H9 (cell line): ENCODE results near the gene MTFR2. TPM values are rescaled to one million over a fixed set of nuclear protein-coding genes. Genes with fewer than 3 reads are reported as not detected.

Experiments used
- DNase-seq: peaks from one replicate; pipeline ENCODE4 v3.0.0-alpha.2; 2017
- H2AFZ ChIP-seq: one replicate; pipeline ENCODE4 v1.6.1; 2013; ENCODE audit warnings: mild to moderate bottlenecking, low read length, control low read depth, moderate library complexity
- H2AK5ac ChIP-seq: 2 replicates; pipeline ENCODE4 v1.6.1; 2013; ENCODE audit warnings: low read length, control low read depth, mixed read lengths; ENCODE audit not compliant: insufficient read length
- H2BK120ac ChIP-seq: one replicate; pipeline ENCODE4 v1.6.1; 2013; ENCODE audit warnings: low read depth, mild to moderate bottlenecking, low read length, control low read depth, inconsistent platforms; ENCODE audit not compliant: poor library complexity, severe bottlenecking
- H2BK12ac ChIP-seq: 2 replicates; pipeline ENCODE4 v1.6.1; 2013; ENCODE audit warnings: low read length, control low read depth, mixed read lengths, low read depth; ENCODE audit not compliant: insufficient read length
- H2BK15ac ChIP-seq: 2 replicates; pipeline ENCODE4 v1.6.1; 2013; ENCODE audit warnings: low read depth, low read length, control low read depth
- H2BK20ac ChIP-seq: one replicate; pipeline ENCODE4 v1.6.1; 2013; ENCODE audit warnings: low read depth, mild to moderate bottlenecking, low read length, control low read depth, inconsistent platforms; ENCODE audit not compliant: poor library complexity, severe bottlenecking
- H2BK5ac ChIP-seq: 2 replicates; pipeline ENCODE4 v1.6.1; 2013; ENCODE audit warnings: low read length, control low read depth, mixed read lengths; ENCODE audit not compliant: insufficient read length
- H3K14ac ChIP-seq: 2 replicates; pipeline ENCODE4 v1.6.1; 2013; ENCODE audit warnings: low read length, control low read depth; ENCODE audit not compliant: insufficient read depth
- H3K18ac ChIP-seq: 2 replicates; pipeline ENCODE4 v1.6.1; 2013; ENCODE audit warnings: low read depth, mild to moderate bottlenecking, mixed read lengths, low read length, control low read depth; ENCODE audit not compliant: insufficient read length
- H3K23ac ChIP-seq: 2 replicates; pipeline ENCODE4 v1.6.1; 2013; ENCODE audit warnings: low read length, control low read depth, mixed read lengths, low read depth; ENCODE audit not compliant: insufficient read length
- H3K23me2 ChIP-seq: 2 replicates; pipeline ENCODE4 v1.6.1; 2013; ENCODE audit warnings: low read depth, mild to moderate bottlenecking, mixed read lengths, low read length, control low read depth; ENCODE audit not compliant: insufficient read length, poor library complexity, severe bottlenecking
- H3K27ac ChIP-seq: 2 replicates; pipeline ENCODE4 v1.5.1; 2013; ENCODE audit warnings: low read length, control low read depth, mixed read lengths, low read depth; ENCODE audit not compliant: insufficient read length
- H3K27me3 ChIP-seq: 2 replicates; pipeline ENCODE4 v1.6.1; 2013; ENCODE audit warnings: low read length, control low read depth, inconsistent platforms; ENCODE audit not compliant: insufficient read depth
- H3K4ac ChIP-seq: 2 replicates; pipeline ENCODE4 v1.6.1; 2013; ENCODE audit warnings: low read depth, mild to moderate bottlenecking, control low read depth, inconsistent platforms, low read length, moderate library complexity
- H3K4me1 ChIP-seq: 2 replicates; pipeline ENCODE4 v1.6.1; 2013; ENCODE audit warnings: low read length, control low read depth, inconsistent platforms; ENCODE audit not compliant: insufficient read depth
- H3K4me2 ChIP-seq: 2 replicates; pipeline ENCODE4 v1.6.1; 2013; ENCODE audit warnings: low read length, control low read depth, mixed read lengths; ENCODE audit not compliant: insufficient read length, insufficient read depth
- H3K56ac ChIP-seq: 2 replicates; pipeline ENCODE4 v1.6.1; 2013; ENCODE audit warnings: low read depth, mild to moderate bottlenecking, mixed read lengths, low read length, control low read depth; ENCODE audit not compliant: insufficient read length
- H3K79me1 ChIP-seq: 2 replicates; pipeline ENCODE4 v1.6.1; 2013; ENCODE audit warnings: low read depth, mild to moderate bottlenecking, moderate library complexity, low read length, control low read depth, inconsistent platforms; ENCODE audit not compliant: insufficient read depth, poor library complexity, severe bottlenecking
- H3K79me2 ChIP-seq: 2 replicates; pipeline ENCODE4 v1.6.1; 2013; ENCODE audit warnings: low read length, control low read depth, inconsistent platforms; ENCODE audit not compliant: insufficient read depth
- H3K9ac ChIP-seq: 2 replicates; pipeline ENCODE4 v1.6.1; 2013; ENCODE audit warnings: low read length, control low read depth, mixed read lengths; ENCODE audit not compliant: insufficient read length; ENCODE audit errors: extremely low read depth
- H3K9me3 ChIP-seq: one replicate; pipeline ENCODE4 v1.6.1; 2013; ENCODE audit warnings: low read depth, low read length, inconsistent platforms; ENCODE audit not compliant: control insufficient read depth
- H3T11ph ChIP-seq: one replicate; pipeline ENCODE4 v1.6.1; 2013; ENCODE audit warnings: mild to moderate bottlenecking, low read length, control low read depth, inconsistent platforms
- H4K20me1 ChIP-seq: one replicate; pipeline ENCODE4 v1.6.1; 2013; ENCODE audit not compliant: control insufficient read depth, insufficient read length, insufficient read depth
- H4K5ac ChIP-seq: 2 replicates; pipeline ENCODE4 v1.6.1; 2013; ENCODE audit warnings: low read depth, mild to moderate bottlenecking, mixed read lengths, low read length, control low read depth; ENCODE audit not compliant: insufficient read length
- H4K8ac ChIP-seq: replicated peaks from 2 replicates; pipeline ENCODE4 v1.6.1; 2013; ENCODE audit warnings: low read length, control low read depth, mixed read lengths, low read depth; ENCODE audit not compliant: insufficient read length
- H4K91ac ChIP-seq: 2 replicates; pipeline ENCODE4 v1.6.1; 2013; ENCODE audit warnings: low read depth, mild to moderate bottlenecking, moderate library complexity, mixed read lengths, low read length, control low read depth; ENCODE audit not compliant: insufficient read length
- H3K27ac Mint-ChIP-seq, 3 experiments: 2 replicates in 2 of 3; 3 replicates in 1 of 3; pipeline ENCODE4 v1.8.0; 2020 to 2021; ENCODE audit warnings: mixed read lengths in 3 of 3, mild to moderate bottlenecking in 1 of 3, moderate library complexity in 1 of 3
- H3K27me3 Mint-ChIP-seq: 2 replicates; pipeline ENCODE4 v1.8.0; 2021; ENCODE audit warnings: low read depth, mild to moderate bottlenecking, moderate library complexity, mixed read lengths
- H3K36me3 Mint-ChIP-seq, 3 experiments: 2 replicates in 2 of 3; 3 replicates in 1 of 3; pipeline ENCODE4 v1.8.0; 2020 to 2021; ENCODE audit warnings: low read depth in 3 of 3, mixed read lengths in 3 of 3; ENCODE audit not compliant: insufficient read depth in 1 of 3
- H3K4me1 Mint-ChIP-seq, 2 experiments: 2 replicates each; pipeline ENCODE4 v1.8.0; 2020; ENCODE audit warnings: mixed read lengths in 2 of 2
- H3K4me3 Mint-ChIP-seq, 2 experiments: 2 replicates in 1 of 2; 3 replicates in 1 of 2; pipeline ENCODE4 v1.8.0; 2020 to 2021; ENCODE audit warnings: mild to moderate bottlenecking in 2 of 2, mixed read lengths in 2 of 2, moderate library complexity in 1 of 2
- H3K9me3 Mint-ChIP-seq, 2 experiments: 2 replicates in 1 of 2; 3 replicates in 1 of 2; pipeline ENCODE4 v1.8.0; 2020; ENCODE audit warnings: mild to moderate bottlenecking in 2 of 2, mixed read lengths in 2 of 2, moderate library complexity in 1 of 2
- WGBS: extraction: QIAGEN DNeasy Blood & Tissue Kit; methylation state at CpG from one replicate; pipeline ENCODE4 v1.1.7; 2013; ENCODE audit warnings: missing lambda C conversion rate, low lambda C conversion rate, mixed read lengths; ENCODE audit not compliant: insufficient read length; ENCODE audit errors: extremely low coverage; 5-methylcytosine and 5-hydroxymethylcytosine counted together
- total RNA-seq: library from RNA; stranded (reverse); gene quantifications from 2 replicates; pipeline ENCODE4 v1.2.1, GENCODE V29; 2021
- TF ChIP-seq, protein P1 (sequence below): fragments of 200-600 bp; sonication (generic); conservative IDR thresholded peaks from 3 replicates; pipeline ENCODE4 v1.8.0; 2021; ENCODE audit warnings: antibody characterized with exemption, mild to moderate bottlenecking

The MTFR2 gene
- total RNA-seq, 1 experiment from 2014 or later = 11.8 TPM

DNA sequence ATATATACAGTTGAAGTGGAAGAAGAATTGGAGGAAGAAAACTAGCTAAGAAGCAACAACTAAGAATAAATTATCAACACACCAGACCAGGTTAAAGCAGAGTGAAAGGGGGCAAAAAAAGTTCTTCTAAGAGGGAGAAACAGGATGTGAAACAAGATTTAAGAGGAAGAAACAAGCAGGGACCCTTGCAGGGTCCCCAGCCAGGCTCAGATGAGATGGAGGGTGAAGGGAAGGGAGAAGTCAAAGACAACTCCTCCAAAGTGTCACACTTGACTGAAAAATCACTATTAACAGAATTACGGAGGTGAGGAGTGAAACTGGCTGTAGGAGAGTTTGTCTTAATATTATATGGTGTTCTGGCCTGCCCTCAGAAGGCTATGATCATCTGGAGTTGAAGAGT lies 65.4 kb downstream of the MTFR2 start:
- H3K36me3 Mint-ChIP-seq = no peaks in the 10 kb centered on the region
- Histone ChIP-seq H2AFZ (no peak overlapping the region), H3K9ac (no peak overlapping the region), H3K56ac (no peak overlapping the region), H3K4me1 (no peaks in the 10 kb centered on the region), H4K5ac (no peak overlapping the region), H3K79me2 (no peaks in the 10 kb centered on the region), H2BK5ac (no peak overlapping the region), H4K20me1 (no peaks in the 10 kb centered on the region), H2BK120ac (no peak overlapping the region), H2BK12ac (no peak overlapping the region), H3K23me2 (no peaks in the 10 kb centered on the region), H4K8ac (no peak overlapping the region), H3K79me1 (no peaks in the 10 kb centered on the region), H2AK5ac (no peak overlapping the region), H3T11ph (no peak overlapping the region), H2BK20ac (no peak overlapping the region), H2BK15ac (no peak overlapping the region), H3K9me3 (no peaks in the 10 kb centered on the region), H3K27ac (no peak overlapping the region), H3K18ac (no peak overlapping the region), H3K27me3 (no peaks in the 10 kb centered on the region), H4K91ac (no peak overlapping the region), H3K4me2 (no peak overlapping the region), H3K23ac (no peak overlapping the region), H3K14ac (no peak overlapping the region), H3K4ac (no peak overlapping the region)
- no CpG with 5 or more reads among the region's 1 CpG for WGBS
- TF ChIP-seq, protein P1, sequence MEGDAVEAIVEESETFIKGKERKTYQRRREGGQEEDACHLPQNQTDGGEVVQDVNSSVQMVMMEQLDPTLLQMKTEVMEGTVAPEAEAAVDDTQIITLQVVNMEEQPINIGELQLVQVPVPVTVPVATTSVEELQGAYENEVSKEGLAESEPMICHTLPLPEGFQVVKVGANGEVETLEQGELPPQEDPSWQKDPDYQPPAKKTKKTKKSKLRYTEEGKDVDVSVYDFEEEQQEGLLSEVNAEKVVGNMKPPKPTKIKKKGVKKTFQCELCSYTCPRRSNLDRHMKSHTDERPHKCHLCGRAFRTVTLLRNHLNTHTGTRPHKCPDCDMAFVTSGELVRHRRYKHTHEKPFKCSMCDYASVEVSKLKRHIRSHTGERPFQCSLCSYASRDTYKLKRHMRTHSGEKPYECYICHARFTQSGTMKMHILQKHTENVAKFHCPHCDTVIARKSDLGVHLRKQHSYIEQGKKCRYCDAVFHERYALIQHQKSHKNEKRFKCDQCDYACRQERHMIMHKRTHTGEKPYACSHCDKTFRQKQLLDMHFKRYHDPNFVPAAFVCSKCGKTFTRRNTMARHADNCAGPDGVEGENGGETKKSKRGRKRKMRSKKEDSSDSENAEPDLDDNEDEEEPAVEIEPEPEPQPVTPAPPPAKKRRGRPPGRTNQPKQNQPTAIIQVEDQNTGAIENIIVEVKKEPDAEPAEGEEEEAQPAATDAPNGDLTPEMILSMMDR = no peak
- H3K9me3 Mint-ChIP-seq = no peaks in the 10 kb centered on the region
- DNase-seq = no peak
- H3K27me3 Mint-ChIP-seq = no peaks in the 10 kb centered on the region
- peaks cover 0 to 5% of the 10 kb centered on the region in 2 experiments; a peak in 2 of 4 replicates for H3K4me1 Mint-ChIP-seq
- H3K4me3 Mint-ChIP-seq = no peak overlapping the region
- H3K27ac Mint-ChIP-seq = no peak overlapping the region
